ENCODE data around the gene MED13.

Gene MED13

GRCh38 chr17:62062944-62063343, 2.1 kb downstream of the MED13 start:
- DNase-seq (ENCODE audit: low spot score) = no peak
- TF ChIP-seq CTCF (IDR thresholded peaks at IDR 0.05; ENCODE audit: extremely low read depth, insufficient read depth, missing control alignments) = no peak
- in situ Hi-C loops (cut with MboI; ENCODE audit: low pct_unique_long_range_greater_than_20kb, low sequenced_read_pairs, unreplicated experiment) = no loop called here

GRCh38 chr17:62062302-62062701, 2.8 kb downstream of the MED13 start:
- in situ Hi-C loops (cut with MboI; ENCODE audit: low pct_unique_long_range_greater_than_20kb, low sequenced_read_pairs, unreplicated experiment) = no loop called here
- DNase-seq (ENCODE audit: low spot score) = no peak

GRCh38 chr17:62059414-62059813, 5.7 kb downstream of the MED13 start:
- in situ Hi-C loops (cut with MboI; ENCODE audit: low pct_unique_long_range_greater_than_20kb, low sequenced_read_pairs, unreplicated experiment) = no loop called here
- DNase-seq (ENCODE audit: low spot score) = no peak
- TF ChIP-seq CTCF (IDR thresholded peaks at IDR 0.05; ENCODE audit: extremely low read depth, insufficient read depth, missing control alignments) = no peak

More at GRCh38 chr17:62062302-62062701, 2.8 kb downstream of the MED13 start:
- no peak for TF ChIP-seq CTCF (IDR thresholded peaks at IDR 0.05; ENCODE audit: extremely low read depth, insufficient read depth, missing control alignments)

- no peak for DNase-seq (ENCODE audit: low spot score)
- no peak for TF ChIP-seq CTCF (IDR thresholded peaks at IDR 0.05; ENCODE audit: extremely low read depth, insufficient read depth, missing control alignments)
- in situ Hi-C loops (cut with MboI; ENCODE audit: low pct_unique_long_range_greater_than_20kb, low sequenced_read_pairs, unreplicated experiment) = no loop called here
These were observed 6.5 kb downstream of the MED13 start for GRCh38 chr17:62058611-62059010.

- TF ChIP-seq CTCF (IDR thresholded peaks at IDR 0.05; ENCODE audit: extremely low read depth, insufficient read depth, missing control alignments) = no peak
- DNase-seq (ENCODE audit: low spot score) = no peak
- in situ Hi-C loops (cut with MboI; ENCODE audit: low pct_unique_long_range_greater_than_20kb, low sequenced_read_pairs, unreplicated experiment) = no loop called here
These were observed 7.4 kb downstream of the MED13 start for GRCh38 chr17:62057696-62058095.

GRCh38 chr17:62052765-62053338, 12.2 kb downstream of the MED13 start:
- TF ChIP-seq CTCF (IDR thresholded peaks at IDR 0.05; ENCODE audit: extremely low read depth, insufficient read depth, missing control alignments) = no peak
- DNase-seq (ENCODE audit: low spot score) = no peak
- in situ Hi-C loops (cut with MboI; ENCODE audit: low pct_unique_long_range_greater_than_20kb, low sequenced_read_pairs, unreplicated experiment) = no loop called here

- DNase-seq (ENCODE audit: low spot score) = no peak
- in situ Hi-C loops (cut with MboI; ENCODE audit: low pct_unique_long_range_greater_than_20kb, low sequenced_read_pairs, unreplicated experiment) = no loop called here
- TF ChIP-seq CTCF (IDR thresholded peaks at IDR 0.05; ENCODE audit: extremely low read depth, insufficient read depth, missing control alignments) = no peak
These were observed 14.0 kb downstream of the MED13 start for GRCh38 chr17:62051053-62051452.
